GM23338 (cell line): ENCODE results near the gene ME3. TPM values are rescaled to one million over a fixed set of nuclear protein-coding genes. Genes with fewer than 3 reads are reported as not detected.

Source experiments
- ATAC-seq: fragments of 200-7000 bp; cut with Tn5 transposase; 3 replicates; pipeline ENCODE4 v1.9.1; 2020
- DNase-seq: peaks from one replicate; pipeline ENCODE4 v3.0.0-alpha.2; 2015; ENCODE audit warnings: low spot score
- H2AFZ ChIP-seq: fragments of 200-600 bp; sonication (generic); 2 replicates; pipeline ENCODE4 v1.8.0; 2016; ENCODE audit warnings: antibody characterized with exemption, mild to moderate bottlenecking, moderate library complexity
- H3F3A ChIP-seq: fragments of 200-600 bp; sonication (generic); replicated peaks from 2 replicates; pipeline ENCODE4 v1.8.0; 2017; ENCODE audit warnings: antibody characterized with exemption, mixed run types, low read depth
- H3K27ac ChIP-seq: fragments of 200-600 bp; sonication (generic); 2 replicates; pipeline ENCODE4 v1.6.1; 2016; ENCODE audit warnings: low read depth
- H3K27me3 ChIP-seq: fragments of 200-600 bp; sonication (generic); 2 replicates; pipeline ENCODE4 v1.8.0; 2016; ENCODE audit warnings: mild to moderate bottlenecking, mixed run types, moderate library complexity; ENCODE audit not compliant: insufficient read depth
- H3K36me3 ChIP-seq: fragments of 200-600 bp; sonication (generic); 2 replicates; pipeline ENCODE4 v1.8.0; 2016; ENCODE audit warnings: mild to moderate bottlenecking; ENCODE audit not compliant: insufficient read depth
- H3K4me1 ChIP-seq: fragments of 200-600 bp; sonication (generic); 2 replicates; pipeline ENCODE4 v1.8.0; 2016; ENCODE audit warnings: mild to moderate bottlenecking, moderate library complexity; ENCODE audit not compliant: insufficient read depth
- H3K4me2 ChIP-seq: fragments of 200-600 bp; sonication (generic); 2 replicates; pipeline ENCODE4 v1.7.1; 2017; ENCODE audit warnings: mixed run types
- H3K4me3 ChIP-seq: fragments of 200-600 bp; sonication (generic); 2 replicates; pipeline ENCODE4 v1.6.1; 2016; ENCODE audit warnings: mixed run types
- H3K79me2 ChIP-seq: fragments of 200-600 bp; sonication (generic); replicated peaks from 2 replicates; pipeline ENCODE4 v1.8.0; 2017; ENCODE audit warnings: mild to moderate bottlenecking; ENCODE audit not compliant: insufficient read depth
- H3K9me2 ChIP-seq: fragments of 200-600 bp; sonication (generic); 2 replicates; pipeline ENCODE4 v1.8.0; 2017; ENCODE audit not compliant: insufficient read depth
- H4K20me1 ChIP-seq: fragments of 200-600 bp; sonication (generic); replicated peaks from 2 replicates; pipeline ENCODE4 v1.8.0; 2017; ENCODE audit warnings: mild to moderate bottlenecking; ENCODE audit not compliant: insufficient read depth
- H3K27ac Mint-ChIP-seq: 2 replicates; pipeline ENCODE4 v1.8.0; 2020; ENCODE audit warnings: inconsistent platforms, mild to moderate bottlenecking, moderate library complexity, mixed read lengths
- H3K27me3 Mint-ChIP-seq: 3 replicates; pipeline ENCODE4 v1.8.0; 2022; ENCODE audit warnings: low read depth, mild to moderate bottlenecking, moderate library complexity, mixed read lengths, inconsistent platforms; ENCODE audit not compliant: insufficient read depth, poor library complexity
- H3K36me3 Mint-ChIP-seq: 3 replicates; pipeline ENCODE4 v1.8.0; 2021; ENCODE audit warnings: low read depth, mild to moderate bottlenecking, inconsistent platforms, moderate library complexity, mixed read lengths
- H3K4me1 Mint-ChIP-seq: 3 replicates; pipeline ENCODE4 v1.8.0; 2020; ENCODE audit warnings: mild to moderate bottlenecking, inconsistent platforms, mixed read lengths
- H3K4me3 Mint-ChIP-seq: 3 replicates; pipeline ENCODE4 v1.8.0; 2021; ENCODE audit warnings: moderate library complexity, mild to moderate bottlenecking, inconsistent platforms, mixed read lengths
- H3K9me3 Mint-ChIP-seq: 3 replicates; pipeline ENCODE4 v1.8.0; 2020; ENCODE audit warnings: moderate library complexity, mild to moderate bottlenecking, inconsistent platforms, mixed read lengths
- CTCF ChIP-seq, 2 experiments: fragments of 200-600 bp in 1 of 2; sonication (generic) in 1 of 2; conservative IDR thresholded peaks; 2 replicates each; pipeline versions ENCODE4 v1.5.1 to v1.6.1; 2016 to 2017; ENCODE audit warnings: antibody characterized with exemption in 2 of 2, low read depth in 2 of 2, mild to moderate bottlenecking in 2 of 2, moderate library complexity in 1 of 2
- ETS1 ChIP-seq: IDR thresholded peaks from 2 replicates; pipeline ENCODE4 v1.6.1; 2016; ENCODE audit warnings: antibody characterized with exemption
- NANOG ChIP-seq: IDR thresholded peaks from 2 replicates; pipeline ENCODE4 v1.6.1; 2016; ENCODE audit warnings: antibody characterized with exemption, borderline replicate concordance
- POLR2AphosphoS5 ChIP-seq: IDR thresholded peaks from 2 replicates; pipeline ENCODE4 v1.6.1; 2016; ENCODE audit warnings: antibody characterized with exemption, low read depth
- STAT1 ChIP-seq: IDR thresholded peaks from one replicate; pipeline ENCODE4 v1.6.1; 2016; ENCODE audit warnings: antibody characterized with exemption; ENCODE audit not compliant: unreplicated experiment
- ZNF462 ChIP-seq: fragments of 250-450 bp; sonication (Bioruptor Pico); IDR thresholded peaks from 2 replicates; pipeline ENCODE4 v1.5.0; 2020; ENCODE audit warnings: mild to moderate bottlenecking, moderate library complexity
- polyA plus RNA-seq: library from polyadenylated mRNA; unstranded; fragments of >200 nt; fragmentation: Nextera tagmentation; extraction: Ambion mirVana; gene quantifications from 2 replicates; pipeline ENCODE4 v1.2.1, GENCODE V29; 2016
- total RNA-seq: library from RNA; depleted of rRNA; stranded (reverse); fragments of >200 nt; shearing (Covaris generic); gene quantifications from 2 replicates; pipeline ENCODE4 v1.2.3, GENCODE V29; 2014

ME3 gene
- total and polyA plus RNA-seq, 2 experiments from 2014 or later, result 1.3 to 4.0 TPM

GRCh38 chr11:86489442-86489841 is 183.0 kb downstream of the ME3 start:
- ATAC-seq (no peak), DNase-seq (no peak)
- H3K79me2 ChIP-seq, result no peaks in the 10 kb centered on the region
- no peak overlapping the region for H3K27ac ChIP-seq
- Mint-ChIP-seq H3K27ac (no peak overlapping the region), H3K36me3 (no peaks in the 10 kb centered on the region), H3K27me3 (no peaks in the 10 kb centered on the region), H3K4me1 (no peaks in the 10 kb centered on the region), H3K4me3 (no peak overlapping the region), H3K9me3 (no peaks in the 10 kb centered on the region)
- H3F3A ChIP-seq, result no peaks in the 10 kb centered on the region
- no peaks in the 10 kb centered on the region for H3K36me3 ChIP-seq
- H2AFZ ChIP-seq, result no peak overlapping the region
- H4K20me1 ChIP-seq, result no peaks in the 10 kb centered on the region
- no peak overlapping the region for H3K4me3 ChIP-seq
- no peaks in the 10 kb centered on the region; the same call in 1 of the 2 replicates for H3K4me1 ChIP-seq
- H3K4me2 ChIP-seq, result no peak overlapping the region
- H3K9me2 ChIP-seq, result no peaks in the 10 kb centered on the region
- no peaks in the 10 kb centered on the region for H3K27me3 ChIP-seq
- TF ChIP-seq STAT1 (no peak), NANOG (no peak), CTCF (conservative IDR thresholded peaks at IDR 0.05; ENCODE audit: low read depth in 2 of 2) (no peak), ETS1 (no peak), ZNF462 (CRISPR knock-in tag) (no peak), POLR2AphosphoS5 (no peak)
